Panc1 (cell line): ENCODE measurements around the gene SLC43A1. TPM values are rescaled to one million over a fixed set of nuclear protein-coding genes. Genes with fewer than 3 reads are reported as not detected.

Experiments used
- ATAC-seq: fragments of 200-7000 bp; cut with Tn5 transposase; 2 replicates; pipeline ENCODE4 v1.9.1; 2020; ENCODE audit warnings: mild to moderate bottlenecking, moderate library complexity
- BruUV-seq: library from RNA; stranded (reverse); fragments of 400-500 nt; replicated peaks from 2 replicates; lab custom pipeline; 2021; lab: Mats Ljungman, UMichigan
- CTCF ChIA-PET: fragments of 300-600 bp; sonication (Branson Sonifier 250); formaldehyde crosslinking; loops from one replicate; lab custom pipeline; 2022; ENCODE audit warnings: antibody characterized with exemption; lab: Charles Lee
- POLR2A ChIA-PET: fragments of 300-600 bp; sonication (Branson Sonifier 250); formaldehyde crosslinking; loops from one replicate; lab custom pipeline; 2022; ENCODE audit warnings: antibody characterized with exemption; lab: Charles Lee
- DNase-seq: peaks from one replicate; pipeline ENCODE4 v3.0.0-alpha.2; 2010; ENCODE audit warnings: low read depth, low spot score
- H3K27ac ChIP-seq: 2 replicates; pipeline ENCODE4 v1.5.1; 2011; ENCODE audit warnings: mild to moderate bottlenecking, low read length, inconsistent platforms
- H3K27me3 ChIP-seq: fragments of 200-500 bp; sonication (Bioruptor generic); 2 replicates; pipeline ENCODE4 v1.6.0; 2014; ENCODE audit warnings: low read length, inconsistent platforms; ENCODE audit not compliant: control insufficient read depth, insufficient read depth
- H3K36me3 ChIP-seq: fragments of 200-500 bp; sonication (Bioruptor generic); 2 replicates; pipeline ENCODE4 v1.5.1; 2014; ENCODE audit warnings: inconsistent platforms, mild to moderate bottlenecking, low read length, moderate library complexity; ENCODE audit not compliant: control insufficient read depth, insufficient read depth
- H3K4me1 ChIP-seq: 2 replicates; pipeline ENCODE4 v1.5.1; 2011; ENCODE audit warnings: inconsistent platforms, mild to moderate bottlenecking, low read length, moderate library complexity; ENCODE audit not compliant: control insufficient read depth, insufficient read depth
- H3K4me3 ChIP-seq, 2 experiments: 2 replicates each; pipeline ENCODE4 v1.5.1; 2011 to 2012; ENCODE audit warnings: low read depth in 2 of 2, low read length in 2 of 2, mild to moderate bottlenecking in 2 of 2, inconsistent platforms in 1 of 2, moderate library complexity in 1 of 2
- H3K9me3 ChIP-seq: fragments of 200-500 bp; sonication (Bioruptor generic); 2 replicates; pipeline ENCODE4 v1.5.1; 2014; ENCODE audit warnings: low read depth, mild to moderate bottlenecking, inconsistent platforms, low read length, moderate library complexity; ENCODE audit not compliant: control insufficient read depth, insufficient read depth
- CTCF ChIP-seq: fragments of 450-650 bp; IDR thresholded peaks from 2 replicates; pipeline ENCODE4 v1.5.1; 2017; ENCODE audit warnings: mild to moderate bottlenecking
- POLR2AphosphoS5 ChIP-seq: IDR thresholded peaks from 2 replicates; pipeline ENCODE4 v1.6.1; 2012; ENCODE audit warnings: mild to moderate bottlenecking, low read depth, low read length, moderate library complexity
- REST ChIP-seq, 2 experiments: IDR thresholded peaks; 2 replicates each; pipeline ENCODE4 v1.6.1; 2011 to 2012; ENCODE audit warnings: low read depth in 2 of 2, control low read depth in 1 of 2, low read length in 1 of 2, mild to moderate bottlenecking in 1 of 2, moderate library complexity in 1 of 2; ENCODE audit not compliant: insufficient read depth in 1 of 2
- SIN3A ChIP-seq: IDR thresholded peaks from 2 replicates; pipeline ENCODE4 v1.6.1; 2012; ENCODE audit warnings: low read depth, mild to moderate bottlenecking, low read length, moderate library complexity, borderline replicate concordance; ENCODE audit not compliant: insufficient read depth
- TCF7L2 ChIP-seq: IDR thresholded peaks from 2 replicates; pipeline ENCODE4 v1.6.1; 2011; ENCODE audit warnings: mild to moderate bottlenecking, low read depth, low read length, inconsistent platforms
- in situ Hi-C: cut with HindIII; loops from 2 replicates; pipeline ENCODE4 v1.10.0; 2016; ENCODE audit warnings: low sequenced_read_pairs, low pct_unique_long_range_greater_than_20kb
- intact Hi-C: fragments of 100-400 bp; cut with micrococcal nuclease; formaldehyde crosslinking; loops from one replicate; pipeline ENCODE4 v1.10.0; 2022; ENCODE audit not compliant: unreplicated experiment
- total RNA-seq: library from RNA; stranded (reverse); gene quantifications from one replicate; pipeline ENCODE4 v1.2.1, GENCODE V29; 2021; ENCODE audit not compliant: unreplicated experiment

Gene SLC43A1
- total RNA-seq, 1 experiment from 2014 or later, result 2.0 TPM

- ATAC-seq (no peak), DNase-seq (no peak)
- no peak for TF ChIP-seq POLR2AphosphoS5
- no peak for TF ChIP-seq TCF7L2
- no peak for TF ChIP-seq SIN3A
- no peak for TF ChIP-seq REST (IDR thresholded peaks at IDR 0.05; ENCODE audit: insufficient read depth in 1 of 2, low read depth in 2 of 2, low read length in 1 of 2)
- TF ChIP-seq CTCF, result no peak
- Histone ChIP-seq H3K27ac (no peak overlapping the region), H3K27me3 (no peaks in the 10 kb centered on the region), H3K4me1 (no peaks in the 10 kb centered on the region), H3K4me3 (no peak overlapping the region), H3K36me3 (no peaks in the 10 kb centered on the region), H3K9me3 (no peaks in the 10 kb centered on the region)
- CTCF ChIA-PET, result no interaction called here
- in situ Hi-C loops (no loop called here), intact Hi-C loops (no loop called here)
- no TSS peak for BruUV-seq
- POLR2A ChIA-PET, result no interaction called here
These were observed 48.8 kb downstream of the SLC43A1 start for GRCh38 chr11:57466680-57467079.

- no peak for TF ChIP-seq POLR2AphosphoS5
- no peak for TF ChIP-seq REST (IDR thresholded peaks at IDR 0.05; ENCODE audit: insufficient read depth in 1 of 2, low read depth in 2 of 2, low read length in 1 of 2)
- TF ChIP-seq SIN3A, result no peak
- TF ChIP-seq TCF7L2, result no peak
- no peak for TF ChIP-seq CTCF
- peaks cover 6% of the 10 kb centered on the region; the same call in 1 of the 2 replicates for H3K27me3 ChIP-seq
- no peaks in the 10 kb centered on the region for H3K9me3 ChIP-seq
- no peaks in the 10 kb centered on the region for H3K36me3 ChIP-seq
- DNase-seq (no peak), ATAC-seq (no peak)
- intact Hi-C loops (no loop called here), in situ Hi-C loops (no loop called here)
- ChIA-PET CTCF (no interaction called here), POLR2A (no interaction called here)
- H3K4me1 ChIP-seq, result peaks cover 4% of the 10 kb centered on the region; the same call in 1 of the 2 replicates
- H3K27ac ChIP-seq, result no peak overlapping the region
- BruUV-seq, result no TSS peak
- no peak overlapping the region for H3K4me3 ChIP-seq
These were observed 50.8 kb downstream of the SLC43A1 start for GRCh38 chr11:57464539-57465181.
